Mesenchymal stem cell (in vitro differentiated cells and primary cell): Measurements from ENCODE around the gene NOXO1.
"Not testable (repeated sequence)": the region's sequence is repeated elsewhere in the genome, so short reads cannot be mapped to it uniquely, and the experiment has no call there.

ENCODE experiments used
- DNase-seq: peaks from one replicate; pipeline ENCODE4 v3.0.0-alpha.2; 2013
- H2AFZ ChIP-seq: one replicate; pipeline ENCODE4 v1.6.1; 2013; ENCODE audit warnings: low read depth, mild to moderate bottlenecking, control low read depth, inconsistent platforms, low read length, moderate library complexity
- H2AK5ac ChIP-seq: 2 replicates; pipeline ENCODE4 v1.6.1; 2013; ENCODE audit warnings: low read length, moderate library complexity, mild to moderate bottlenecking, inconsistent platforms; ENCODE audit not compliant: severe bottlenecking
- H2BK120ac ChIP-seq: one replicate; pipeline ENCODE4 v1.6.1; 2013; ENCODE audit warnings: low read depth, mild to moderate bottlenecking, inconsistent platforms, low read length, moderate library complexity
- H2BK12ac ChIP-seq, 2 experiments: one replicate each; pipeline ENCODE4 v1.6.1; 2013; ENCODE audit warnings: inconsistent platforms in 2 of 2, low read length in 2 of 2, mild to moderate bottlenecking in 2 of 2, moderate library complexity in 2 of 2, control low read depth in 1 of 2
- H2BK15ac ChIP-seq: one replicate; pipeline ENCODE4 v1.6.1; 2013; ENCODE audit warnings: mild to moderate bottlenecking, low read depth, inconsistent platforms; ENCODE audit not compliant: poor library complexity, severe bottlenecking
- H2BK5ac ChIP-seq: 2 replicates; pipeline ENCODE4 v1.6.1; 2013; ENCODE audit warnings: low read depth, mild to moderate bottlenecking, low read length, control low read depth, inconsistent platforms; ENCODE audit not compliant: poor library complexity, severe bottlenecking
- H3K14ac ChIP-seq, 2 experiments: one replicate each; pipeline ENCODE4 v1.6.1; 2013; ENCODE audit warnings: inconsistent platforms in 2 of 2, low read length in 2 of 2, control low read depth in 1 of 2, mild to moderate bottlenecking in 1 of 2, moderate library complexity in 1 of 2
- H3K18ac ChIP-seq, 2 experiments: one replicate each; pipeline ENCODE4 v1.6.1; 2013; ENCODE audit warnings: inconsistent platforms in 2 of 2, low read length in 2 of 2, control low read depth in 1 of 2, low read depth in 1 of 2, mild to moderate bottlenecking in 1 of 2
- H3K23ac ChIP-seq, 2 experiments: one replicate each; pipeline ENCODE4 v1.6.1; 2013; ENCODE audit warnings: inconsistent platforms in 2 of 2, low read length in 2 of 2, mild to moderate bottlenecking in 2 of 2, moderate library complexity in 2 of 2, control low read depth in 1 of 2
- H3K27ac ChIP-seq: 2 replicates; pipeline ENCODE4 v1.5.1; 2013; ENCODE audit warnings: mild to moderate bottlenecking, moderate library complexity, low read length, control low read depth, inconsistent platforms; ENCODE audit not compliant: poor library complexity, severe bottlenecking
- H3K27me3 ChIP-seq, 2 experiments: 2 replicates each; pipeline versions ENCODE4 v1.6.1 to v1.7.0; 2013; ENCODE audit warnings: low read length in 2 of 2, mild to moderate bottlenecking in 2 of 2, moderate library complexity in 2 of 2, control low read depth in 1 of 2, inconsistent platforms in 1 of 2; ENCODE audit not compliant: control insufficient read depth in 1 of 2, insufficient read depth in 1 of 2
- H3K36me3 ChIP-seq, 2 experiments: 2 replicates each; pipeline versions ENCODE4 v1.6.1 to v1.7.0; 2013; ENCODE audit warnings: low read length in 2 of 2, control low read depth in 1 of 2, inconsistent platforms in 1 of 2, low read depth in 1 of 2, mild to moderate bottlenecking in 1 of 2; ENCODE audit not compliant: insufficient read depth in 2 of 2, control insufficient read depth in 1 of 2
- H3K4ac ChIP-seq, 2 experiments: one replicate each; pipeline ENCODE4 v1.6.1; 2013; ENCODE audit warnings: inconsistent platforms in 2 of 2, low read length in 2 of 2, mild to moderate bottlenecking in 2 of 2, moderate library complexity in 2 of 2, control low read depth in 1 of 2, low read depth in 1 of 2
- H3K4me1 ChIP-seq: 2 replicates; pipeline ENCODE4 v1.6.1; 2013; ENCODE audit warnings: low read depth, low read length, control low read depth; ENCODE audit not compliant: control insufficient read depth, insufficient read depth
- H3K4me2 ChIP-seq: 2 replicates; pipeline ENCODE4 v1.6.1; 2013; ENCODE audit warnings: low read length, mild to moderate bottlenecking, inconsistent platforms; ENCODE audit not compliant: poor library complexity, severe bottlenecking
- H3K4me3 ChIP-seq, 2 experiments: 2 replicates each; pipeline versions ENCODE4 v1.5.1 to v1.7.0; 2013; ENCODE audit warnings: low read length in 2 of 2, mild to moderate bottlenecking in 2 of 2, control low read depth in 1 of 2, low read depth in 1 of 2; ENCODE audit not compliant: insufficient read depth in 1 of 2
- H3K79me1 ChIP-seq: replicated peaks from 2 replicates; pipeline ENCODE4 v1.6.1; 2013; ENCODE audit warnings: mild to moderate bottlenecking, control low read depth, low read length, inconsistent platforms; ENCODE audit not compliant: poor library complexity, severe bottlenecking
- H3K9ac ChIP-seq: 2 replicates; pipeline ENCODE4 v1.7.0; 2013; ENCODE audit warnings: mild to moderate bottlenecking, low read length, moderate library complexity
- H3K9me3 ChIP-seq: 2 replicates; pipeline ENCODE4 v1.7.0; 2013; ENCODE audit warnings: mild to moderate bottlenecking, low read length; ENCODE audit not compliant: control insufficient read depth
- H4K8ac ChIP-seq: one replicate; pipeline ENCODE4 v1.6.1; 2013; ENCODE audit warnings: inconsistent platforms, mild to moderate bottlenecking, low read length, moderate library complexity
- H4K91ac ChIP-seq: one replicate; pipeline ENCODE4 v1.6.1; 2013; ENCODE audit warnings: mild to moderate bottlenecking, low read length, inconsistent platforms
- WGBS: methylation state at CpG from one replicate; pipeline ENCODE4 v1.1.7; 2013; ENCODE audit warnings: mixed read lengths; 5-methylcytosine and 5-hydroxymethylcytosine counted together

NOXO1 gene

GRCh38 chr16:2015947-2016208, 34.6 kb upstream of the NOXO1 start:
- H2AFZ ChIP-seq, result no peak overlapping the region
- no peak overlapping the region for H2BK12ac ChIP-seq
- H2BK5ac ChIP-seq, result no peak overlapping the region
- H2BK120ac ChIP-seq, result no peak overlapping the region
- H3K18ac ChIP-seq, result no peak overlapping the region
- H3K27ac ChIP-seq, result no peak overlapping the region
- no peak overlapping the region for H3K4me2 ChIP-seq
- H2AK5ac ChIP-seq, result no peak overlapping the region
- peaks cover 17% of the 10 kb centered on the region for H3K4me1 ChIP-seq
- no peak for DNase-seq
- H4K8ac ChIP-seq, result peak overlapping the region; percentile 94
- no peak overlapping the region for H3K9ac ChIP-seq
- peak overlapping the region; percentile 82 for H4K91ac ChIP-seq
- H3K9me3 ChIP-seq, result no peaks in the 10 kb centered on the region
- no peak overlapping the region for H3K4me3 ChIP-seq
- 87% methylated on average over 7 of the region's 7 CpGs for WGBS
- H3K14ac ChIP-seq, result no peak overlapping the region
- H2BK15ac ChIP-seq, result no peak overlapping the region
- H3K23ac ChIP-seq, result no peak overlapping the region
- H3K4ac ChIP-seq, result no peak overlapping the region
- no peaks in the 10 kb centered on the region for H3K79me1 ChIP-seq
- no peaks in the 10 kb centered on the region for H3K36me3 ChIP-seq
- peaks cover 20 to 26% of the 10 kb centered on the region in 2 experiments for H3K27me3 ChIP-seq

- Histone ChIP-seq H2BK12ac (no peak overlapping the region), H3K27ac (no peak overlapping the region), H2BK5ac (no peak overlapping the region), H3K79me1 (peaks cover 4% of the 10 kb centered on the region), H2BK120ac (no peak overlapping the region), H3K36me3 (no peaks in the 10 kb centered on the region), H3K4me3 (no peak overlapping the region), H3K23ac (no peak overlapping the region), H3K9ac (no peak overlapping the region), H3K4me1 (peaks cover 17% of the 10 kb centered on the region), H2AFZ (no peak overlapping the region), H4K91ac (peak overlapping the region; percentile 82), H3K27me3 (peaks cover 14 to 20% of the 10 kb centered on the region in 2 experiments), H3K9me3 (no peaks in the 10 kb centered on the region), H3K4me2 (no peak overlapping the region), H2AK5ac (no peak overlapping the region), H3K18ac (no peak overlapping the region), H3K4ac (no peak overlapping the region), H4K8ac (peak overlapping the region; percentile 94), H3K14ac (no peak overlapping the region), H2BK15ac (no peak overlapping the region)
- 80% methylated on average over 20 of the region's 24 CpGs for WGBS
- DNase-seq, result peak; percentile 60
These were observed 34.1 kb upstream of the NOXO1 start for GRCh38 chr16:2015117-2015946.

- peak overlapping the region in 1 of 2 experiments; percentile 19 for H3K18ac ChIP-seq
- no peak for DNase-seq
- H2BK5ac ChIP-seq, result no peak overlapping the region
- H3K36me3 ChIP-seq, result no peaks in the 10 kb centered on the region
- 85% methylated on average over 14 of the region's 15 CpGs for WGBS
- no peak overlapping the region for H3K4ac ChIP-seq
- no peak overlapping the region for H3K4me3 ChIP-seq
- no peak overlapping the region for H2AFZ ChIP-seq
- H3K4me1 ChIP-seq, result peaks cover 9% of the 10 kb centered on the region
- H2AK5ac ChIP-seq, result no peak overlapping the region
- no peak overlapping the region for H2BK15ac ChIP-seq
- H4K8ac ChIP-seq, result no peak overlapping the region
- H3K27me3 ChIP-seq, result peaks cover 3 to 5% of the 10 kb centered on the region in 2 experiments
- H3K4me2 ChIP-seq, result no peak overlapping the region
- no peaks in the 10 kb centered on the region for H3K9me3 ChIP-seq
- H3K14ac ChIP-seq, result no peak overlapping the region
- H3K9ac ChIP-seq, result no peak overlapping the region
- no peak overlapping the region for H2BK120ac ChIP-seq
- H2BK12ac ChIP-seq, result no peak overlapping the region
- no peak overlapping the region for H3K23ac ChIP-seq
- peaks cover 5% of the 10 kb centered on the region for H3K79me1 ChIP-seq
- no peak overlapping the region for H3K27ac ChIP-seq
- no peak overlapping the region for H4K91ac ChIP-seq
These were observed 32.3 kb upstream of the NOXO1 start for GRCh38 chr16:2013527-2013926.

GRCh38 chr16:2011726-2012125, 30.5 kb upstream of the NOXO1 start:
- not testable (repeated sequence) for H3K27ac ChIP-seq, H2BK5ac ChIP-seq, H3K18ac ChIP-seq, H2AK5ac ChIP-seq, H3K27me3 ChIP-seq, H3K79me1 ChIP-seq, H3K9ac ChIP-seq, H3K4ac ChIP-seq, H2BK120ac ChIP-seq, H3K9me3 ChIP-seq, H2BK15ac ChIP-seq, H3K23ac ChIP-seq, H3K4me3 ChIP-seq, H4K91ac ChIP-seq, H4K8ac ChIP-seq, DNase-seq, H2BK12ac ChIP-seq, H3K4me2 ChIP-seq, H3K14ac ChIP-seq, H2AFZ ChIP-seq
- WGBS, result 67% methylated on average over 3 of the region's 9 CpGs
- Histone ChIP-seq H3K4me1 (peaks cover 25% of the 10 kb centered on the region), H3K36me3 (peaks cover 0 to 12% of the 10 kb centered on the region in 2 experiments)
